DND-41 (cell line): ENCODE measurements around the gene TOM1.

Experiments used
- EZH2 ChIP-seq: IDR thresholded peaks from 3 replicates; pipeline ENCODE4 v1.6.1; 2012; ENCODE audit warnings: borderline replicate concordance, low read depth, mild to moderate bottlenecking, moderate library complexity, low read length, inconsistent platforms; ENCODE audit not compliant: severe bottlenecking
- TF ChIP-seq, protein P1 (sequence below): IDR thresholded peaks from 2 replicates; pipeline ENCODE4 v1.5.1; 2012; ENCODE audit warnings: borderline replicate concordance, low read length, moderate library complexity, mild to moderate bottlenecking; ENCODE audit not compliant: poor library complexity, severe bottlenecking; ENCODE audit errors: extremely low read depth

DNA sequence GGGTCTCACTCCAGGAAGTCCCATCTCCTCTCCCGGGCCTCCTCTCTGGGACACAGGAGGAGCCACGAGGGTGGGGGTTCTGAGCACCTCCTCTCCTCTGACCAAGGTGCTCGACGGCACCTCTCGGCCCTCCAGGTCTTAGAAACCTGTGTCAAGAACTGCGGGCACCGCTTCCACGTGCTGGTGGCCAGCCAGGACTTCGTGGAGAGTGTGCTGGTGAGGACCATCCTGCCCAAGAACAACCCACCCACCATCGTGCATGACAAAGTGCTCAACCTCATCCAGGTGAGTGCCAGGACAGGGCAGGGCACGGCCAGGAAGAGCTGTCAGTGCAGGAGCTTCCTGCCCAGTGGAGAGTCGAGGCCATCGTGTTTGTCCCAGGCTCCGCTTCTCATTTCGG is 23.2 kb downstream of the TOM1 start:
- TF ChIP-seq, protein P1, sequence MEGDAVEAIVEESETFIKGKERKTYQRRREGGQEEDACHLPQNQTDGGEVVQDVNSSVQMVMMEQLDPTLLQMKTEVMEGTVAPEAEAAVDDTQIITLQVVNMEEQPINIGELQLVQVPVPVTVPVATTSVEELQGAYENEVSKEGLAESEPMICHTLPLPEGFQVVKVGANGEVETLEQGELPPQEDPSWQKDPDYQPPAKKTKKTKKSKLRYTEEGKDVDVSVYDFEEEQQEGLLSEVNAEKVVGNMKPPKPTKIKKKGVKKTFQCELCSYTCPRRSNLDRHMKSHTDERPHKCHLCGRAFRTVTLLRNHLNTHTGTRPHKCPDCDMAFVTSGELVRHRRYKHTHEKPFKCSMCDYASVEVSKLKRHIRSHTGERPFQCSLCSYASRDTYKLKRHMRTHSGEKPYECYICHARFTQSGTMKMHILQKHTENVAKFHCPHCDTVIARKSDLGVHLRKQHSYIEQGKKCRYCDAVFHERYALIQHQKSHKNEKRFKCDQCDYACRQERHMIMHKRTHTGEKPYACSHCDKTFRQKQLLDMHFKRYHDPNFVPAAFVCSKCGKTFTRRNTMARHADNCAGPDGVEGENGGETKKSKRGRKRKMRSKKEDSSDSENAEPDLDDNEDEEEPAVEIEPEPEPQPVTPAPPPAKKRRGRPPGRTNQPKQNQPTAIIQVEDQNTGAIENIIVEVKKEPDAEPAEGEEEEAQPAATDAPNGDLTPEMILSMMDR: no peak
- TF ChIP-seq EZH2: no peak
